Esophagus squamous epithelium (tissue), 5 donors: ENCODE measurements around the gene KLHL5. TPM values are rescaled to one million over a fixed set of nuclear protein-coding genes. Genes with fewer than 3 reads are reported as not detected.

Experiments
- DNase-seq: peaks from one replicate; lab custom pipeline; 2025; lab: John Stamatoyannopoulos, UW
- H3K27ac ChIP-seq, 4 donors: fragments of 200-600 bp; sonication (generic); one replicate each; pipeline ENCODE4 v1.5.1; 2016 to 2019; ENCODE audit warnings: mild to moderate bottlenecking in 1 of 4
- H3K27me3 ChIP-seq, 4 donors: fragments of 200-600 bp; sonication (generic); 1 replicate in 3 of 4; 2 replicates in 1 of 4; pipeline versions ENCODE4 v1.5.1 to v1.6.0; 2017 to 2021; ENCODE audit warnings: antibody characterized with exemption in 1 of 4
- H3K36me3 ChIP-seq, 3 donors: fragments of 200-600 bp; sonication (generic); one replicate each; pipeline ENCODE4 v1.5.1; 2016 to 2019
- H3K4me1 ChIP-seq, 3 donors: fragments of 200-600 bp; sonication (generic); one replicate each; pipeline ENCODE4 v1.5.1; 2017 to 2019
- H3K4me3 ChIP-seq, 4 donors: fragments of 200-600 bp; sonication (generic); 1 replicate in 3 of 4; 2 replicates in 1 of 4; pipeline ENCODE4 v1.5.1; 2016 to 2019; ENCODE audit warnings: mild to moderate bottlenecking in 2 of 4, moderate library complexity in 1 of 4
- H3K9me3 ChIP-seq, 3 donors: fragments of 200-600 bp; sonication (generic); one replicate each; pipeline ENCODE4 v1.5.1; 2016 to 2019
- CTCF ChIP-seq, 6 experiments: fragments of 450-650 bp in 4 of 6; fragments of 200-600 bp in 2 of 6; sonication (generic) in 2 of 6; IDR thresholded peaks; one replicate each; pipeline ENCODE4 v1.5.1; 2016 to 2019; ENCODE audit warnings: antibody characterized with exemption in 6 of 6, mild to moderate bottlenecking in 4 of 6, moderate library complexity in 4 of 6
- POLR2A ChIP-seq, 4 donors: fragments of 450-650 bp; IDR thresholded peaks; one replicate each; pipeline ENCODE4 v1.6.1; 2017; ENCODE audit warnings: antibody characterized with exemption in 4 of 4, mild to moderate bottlenecking in 4 of 4, moderate library complexity in 3 of 4
- WGBS, 2 donors: methylation state at CpG; one replicate each; pipeline ENCODE4 v1.1.5; 2018; 5-methylcytosine and 5-hydroxymethylcytosine counted together
- intact Hi-C: fragments of 100-400 bp; cut with DNase I; formaldehyde crosslinking; loops from one replicate; pipeline ENCODE4 v1.15.0; 2022
- total RNA-seq, 4 donors: library from RNA; depleted of rRNA; stranded (reverse); fragments of >200 nt; gene quantifications; one replicate each; pipeline ENCODE4 v1.1.0, GENCODE V29; 2016
- donor health status: DM: yes; HTN: yes; CAD: no.

Gene KLHL5
- total RNA-seq, 4 donors from 2014 or later: 4.6 to 47.3 (median 18.9) TPM

- H3K4me3 ChIP-seq: no peak overlapping the region
- no peak overlapping the region for H3K27ac ChIP-seq
- H3K27me3 ChIP-seq: no peaks in the 10 kb centered on the region
- TF ChIP-seq POLR2A (IDR thresholded peaks at IDR 0.05) (no peak), CTCF (IDR thresholded peaks at IDR 0.05) (no peak)
- H3K36me3 ChIP-seq: no peaks in the 10 kb centered on the region
- DNase-seq: no peak
- intact Hi-C loops: no loop called here
- H3K9me3 ChIP-seq: no peaks in the 10 kb centered on the region
- no peaks in the 10 kb centered on the region for H3K4me1 ChIP-seq
- WGBS, 2 donors: 50 to 58% methylated on average over 3 of the region's 3 CpGs
Measured at GRCh38 chr4:39166177-39166576, 104.1 kb downstream of the KLHL5 start.

- H3K27me3 ChIP-seq: no peaks in the 10 kb centered on the region
- intact Hi-C loops: no loop called here
- no peaks in the 10 kb centered on the region for H3K36me3 ChIP-seq
- no peak overlapping the region for H3K27ac ChIP-seq
- H3K9me3 ChIP-seq: no peaks in the 10 kb centered on the region
- no peak for DNase-seq
- H3K4me3 ChIP-seq: no peak overlapping the region
- no peaks in the 10 kb centered on the region for H3K4me1 ChIP-seq
- TF ChIP-seq POLR2A (IDR thresholded peaks at IDR 0.05) (no peak), CTCF (IDR thresholded peaks at IDR 0.05) (no peak)
- 83 to 89% methylated on average over 2 to 7 of the region's 7 CpGs for WGBS, 2 donors
Measured at GRCh38 chr4:39166669-39167068, 104.6 kb downstream of the KLHL5 start.

GRCh38 chr4:39169426-39169825 lies 107.4 kb downstream of the KLHL5 start:
- intact Hi-C loops: no loop called here
- Histone ChIP-seq H3K4me1 (no peaks in the 10 kb centered on the region), H3K27ac (no peak overlapping the region), H3K4me3 (no peak overlapping the region), H3K27me3 (no peaks in the 10 kb centered on the region), H3K36me3 (no peaks in the 10 kb centered on the region), H3K9me3 (no peaks in the 10 kb centered on the region)
- no peak for DNase-seq
- 38 to 59% methylated on average over 2 to 3 of the region's 3 CpGs for WGBS, 2 donors
- TF ChIP-seq CTCF (IDR thresholded peaks at IDR 0.05) (no peak), POLR2A (IDR thresholded peaks at IDR 0.05) (no peak)

- Histone ChIP-seq H3K4me3 (no peak overlapping the region), H3K27ac (no peak overlapping the region), H3K27me3 (no peaks in the 10 kb centered on the region), H3K36me3 (no peaks in the 10 kb centered on the region), H3K4me1 (no peaks in the 10 kb centered on the region), H3K9me3 (no peaks in the 10 kb centered on the region)
- WGBS, 2 donors: 87 to 91% methylated on average over 12 of the region's 12 CpGs
- TF ChIP-seq POLR2A (IDR thresholded peaks at IDR 0.05) (no peak), CTCF (IDR thresholded peaks at IDR 0.05) (no peak)
- intact Hi-C loops: no loop called here
- DNase-seq: no peak
Measured at GRCh38 chr4:39170301-39170700, 108.3 kb downstream of the KLHL5 start.

Other genes with a start within 250 kb of the KLHL5 start
- gene TLR6, start 205.4 kb upstream of the KLHL5 start, total RNA-seq: 1 to 10 TPM; 1.1 to 3.3 (median 2.5) TPM
- 10 to 100 TPM; 36.7 to 80.9 (median 69.2) TPM for gene FAM114A1, start 194.4 kb upstream of the KLHL5 start, total RNA-seq
- gene TMEM156, start 29.8 kb upstream of the KLHL5 start, total RNA-seq: 1 to 10 TPM in 2 of 4 donors, under 1 TPM in 1, not detected in 1; 0.15 to 9.6 (median 1.1) TPM
- 10 to 100 TPM in 3 of 4 donors, 1 to 10 TPM in 1; 9.1 to 34.7 (median 10.4) TPM for gene WDR19, start 120.3 kb downstream of the KLHL5 start, total RNA-seq